A673 (cell line): ENCODE data around the gene DRD2.

ENCODE experiments used
- CTCF ChIP-seq: fragments of 300-800, 200-600 bp; sonication (generic); conservative IDR thresholded peaks from 2 replicates; pipeline ENCODE4 v1.5.1; 2017; ENCODE audit warnings: low read depth, mild to moderate bottlenecking, antibody characterized with exemption, low read length, moderate library complexity, mixed read lengths
- EZH2 ChIP-seq: fragments of 200-600 bp; sonication (generic); IDR thresholded peaks from 2 replicates; pipeline ENCODE4 v1.6.1; 2017; ENCODE audit warnings: borderline replicate concordance, low read depth, mild to moderate bottlenecking, mixed read lengths, antibody characterized with exemption, low read length; ENCODE audit not compliant: poor library complexity, severe bottlenecking

GRCh38 chr11:113493206-113493605 lies 18.0 kb upstream of the DRD2 start:
- no peak for TF ChIP-seq CTCF
- TF ChIP-seq EZH2 = no peak
